ENCODE results near the gene LYPD3.
A peak's percentile ranks its signal among the peaks of the same experiment; 100 is the strongest.

Gene LYPD3

DNA sequence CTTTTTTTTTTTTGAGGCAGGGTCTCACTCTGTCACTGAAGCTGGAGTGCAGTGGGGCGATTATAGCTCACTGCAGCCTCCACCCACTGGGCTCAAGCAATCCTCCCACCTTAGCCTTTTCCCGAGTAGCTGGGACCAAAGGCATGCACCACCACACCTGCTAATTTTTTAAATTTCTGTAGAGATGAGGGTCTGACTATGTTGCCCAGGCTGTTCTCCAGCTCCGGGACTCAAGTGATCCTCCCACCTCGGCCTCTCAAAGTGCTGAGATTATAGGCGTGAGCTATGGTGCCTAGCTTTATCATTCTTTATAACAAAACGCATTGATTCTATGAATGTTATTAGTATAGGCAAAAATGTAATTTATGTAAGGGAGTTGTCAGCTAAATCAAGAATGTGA is 17.9 kb upstream of the LYPD3 start:
- DNase-seq: no peak

DNA sequence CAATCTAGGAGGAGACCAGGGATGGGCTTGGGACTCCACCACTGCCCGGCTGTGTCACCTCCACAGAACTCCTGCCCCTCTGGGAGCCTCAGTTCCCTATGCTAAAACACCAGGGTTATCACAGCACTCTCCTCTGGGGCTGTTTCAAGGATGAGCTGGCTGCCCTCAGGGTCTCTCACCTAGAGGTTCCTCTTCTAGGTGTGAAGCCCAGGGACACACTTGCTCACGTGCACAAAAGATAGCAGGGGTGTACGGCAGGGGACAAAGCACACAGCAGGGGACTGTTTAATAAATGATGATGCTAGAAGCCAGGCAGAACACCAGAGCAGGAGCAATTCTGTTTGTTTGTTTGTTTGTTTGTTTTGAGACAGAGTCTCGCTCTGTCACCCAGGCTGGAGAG is 16.8 kb upstream of the LYPD3 start:
- DNase-seq: no peak

DNA sequence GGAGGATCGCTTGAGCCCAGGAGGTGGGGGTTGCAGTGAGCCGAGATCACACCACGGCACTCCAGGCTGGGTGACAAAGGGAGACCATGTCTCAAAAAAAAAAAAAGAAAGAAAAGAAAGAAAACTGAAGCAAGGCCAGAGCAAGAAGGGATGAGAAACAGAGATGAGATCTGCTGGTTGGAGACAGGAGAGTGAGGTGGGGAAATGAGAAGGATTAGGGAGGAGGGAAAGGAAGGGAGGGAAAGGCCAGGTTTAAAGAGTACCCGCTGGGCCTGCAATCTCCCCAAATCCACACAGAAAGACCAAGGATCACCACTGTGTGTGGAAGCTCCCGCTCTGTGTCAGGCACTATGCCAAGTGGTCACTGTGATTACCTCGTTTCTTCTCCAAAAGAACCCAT is 16.3 kb upstream of the LYPD3 start:
- DNase-seq: no peak

DNA sequence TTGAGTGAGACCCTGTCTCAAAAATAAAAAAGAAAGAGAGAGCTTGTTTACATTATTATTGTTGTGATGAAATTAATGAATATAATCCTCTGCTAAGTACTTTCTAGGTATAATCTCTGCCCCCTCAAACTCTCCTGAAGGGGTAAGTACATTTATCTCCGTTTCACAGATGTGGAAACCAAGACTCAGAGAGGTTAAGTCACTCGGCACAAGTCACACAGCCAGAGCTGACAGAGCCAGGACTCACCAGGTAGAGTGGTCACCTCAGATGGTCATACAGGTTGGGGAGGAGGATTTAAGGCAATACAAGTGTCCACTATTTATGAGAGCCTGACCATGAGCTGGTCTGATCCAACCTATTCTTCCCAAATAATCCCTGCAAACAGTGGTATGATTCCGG is 15.2 kb upstream of the LYPD3 start:
- DNase-seq: no peak

GRCh38 chr19:43479961-43480561 is 14.7 kb upstream of the LYPD3 start:
- no peak for DNase-seq

GRCh38 chr19:43479226-43479625 is 13.8 kb upstream of the LYPD3 start:
- DNase-seq: no peak

DNA sequence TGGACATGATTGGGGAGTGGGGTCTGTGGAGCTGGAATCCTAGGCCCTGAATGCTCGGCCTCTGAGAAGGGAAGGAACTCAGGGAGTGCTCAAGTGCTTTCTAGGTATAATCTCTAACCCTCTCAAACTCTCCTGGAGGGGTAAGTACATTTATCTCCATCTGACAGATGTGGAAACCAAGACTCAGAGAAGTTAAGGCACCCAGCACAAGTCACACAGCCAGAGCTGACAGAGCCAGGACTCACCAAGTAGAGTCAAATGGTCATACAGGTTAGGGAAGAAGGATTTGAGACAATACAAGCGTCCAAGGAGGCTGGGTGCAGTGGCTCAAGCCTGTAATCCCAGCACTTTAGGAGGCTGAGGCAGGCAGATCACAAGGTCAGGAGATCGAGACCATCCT is 12.9 kb upstream of the LYPD3 start:
- DNase-seq: no peak

- DNase-seq: no peak
These were observed 11.2 kb upstream of the LYPD3 start for GRCh38 chr19:43476606-43477005.

- peak; percentile 98 for DNase-seq
These were observed 9.7 kb upstream of the LYPD3 start for GRCh38 chr19:43474986-43475705.

DNA sequence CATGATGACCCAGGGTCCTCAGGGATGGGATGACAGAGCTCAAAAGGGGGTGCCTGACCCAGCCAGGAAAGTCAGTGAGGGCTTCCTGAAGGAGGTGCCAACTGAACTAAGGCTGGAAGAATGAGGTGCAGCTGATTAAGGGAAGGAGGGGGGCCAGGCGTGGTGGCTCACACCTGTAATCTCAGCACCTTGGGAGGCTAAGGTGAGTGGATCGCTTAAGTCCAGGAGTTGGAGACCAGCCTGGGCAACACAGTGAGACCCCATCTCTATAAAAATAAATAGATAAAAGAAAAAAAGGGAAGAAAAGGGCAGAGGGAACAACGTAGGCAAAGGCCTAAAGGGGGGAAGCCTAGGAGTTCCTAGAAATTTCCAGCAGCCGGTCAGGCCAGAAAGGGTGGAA is 9.1 kb upstream of the LYPD3 start:
- no peak for DNase-seq

GRCh38 chr19:43471091-43471490 is 5.7 kb upstream of the LYPD3 start:
- no peak for DNase-seq

DNA sequence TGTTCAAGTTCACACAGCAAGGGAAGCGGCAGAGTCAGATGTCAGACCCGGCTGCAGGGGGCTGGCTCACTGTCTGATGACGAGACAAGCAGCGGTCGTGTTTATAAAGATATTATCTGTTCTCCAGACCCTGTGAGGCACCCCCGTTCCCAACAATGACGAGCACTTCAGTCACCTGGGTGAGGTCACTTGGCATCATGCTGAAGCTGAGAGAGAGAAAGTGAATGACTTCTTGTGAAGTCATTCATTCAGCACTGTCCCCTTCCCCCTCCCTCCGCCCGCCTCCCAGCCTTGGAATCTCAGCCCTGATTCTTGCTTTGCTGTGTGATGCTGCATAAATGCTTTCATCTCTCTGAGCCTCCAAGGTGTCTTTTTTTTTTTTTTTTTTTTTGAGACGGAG is 4.9 kb upstream of the LYPD3 start:
- DNase-seq: peak; percentile 50

- DNase-seq: no peak
These were observed 3.7 kb upstream of the LYPD3 start for GRCh38 chr19:43469160-43469480.

GRCh38 chr19:43468354-43469159 is 3.1 kb upstream of the LYPD3 start:
- DNase-seq: no peak

GRCh38 chr19:43467730-43468129 is 2.3 kb upstream of the LYPD3 start:
- no peak for DNase-seq

- DNase-seq: no peak
These were observed 1.9 kb upstream of the LYPD3 start for GRCh38 chr19:43467276-43467675.

- DNase-seq: no peak
These were observed 1.4 kb upstream of the LYPD3 start for GRCh38 chr19:43466793-43467192.

- peak; percentile 77 for DNase-seq
These were observed 1.2 kb downstream of the LYPD3 start for GRCh38 chr19:43464134-43464775.

- peak; percentile 100 for DNase-seq
These were observed 1.9 kb downstream of the LYPD3 start for GRCh38 chr19:43463381-43464133.

GRCh38 chr19:43462785-43463380 is 2.5 kb downstream of the LYPD3 start:
- DNase-seq: no peak

- DNase-seq: no peak
These were observed 3.0 kb downstream of the LYPD3 start for GRCh38 chr19:43462383-43462782.

- DNase-seq: no peak
These were observed 4.1 kb downstream of the LYPD3 start for GRCh38 chr19:43461303-43461702.

Measured in stimulated activated CD4-positive, alpha-beta T cell treated with anti-CD3 and anti-CD28 coated beads, Interleukin-4, amount 100 ng/mL, for 1 hour (primary cell).